ENCODE results near the gene ZIM2. TPM values are rescaled to one million over a fixed set of nuclear protein-coding genes. Genes with fewer than 3 reads are reported as not detected.
A peak's percentile ranks its signal among the peaks of the same experiment; 100 is the strongest.

The ZIM2 gene
- total RNA-seq, 2 donors from 2014 or later = not detected

- H3K9me3 Mint-ChIP-seq = peaks cover 13 to 39% of the 10 kb centered on the region in 2 donors
- H3K27ac Mint-ChIP-seq = no peak overlapping the region
- ATAC-seq = no peak
- H3K36me3 Mint-ChIP-seq = peaks cover 10 to 44% of the 10 kb centered on the region in 2 donors
- DNase-seq (ENCODE audit: low spot score in 2 of 2) = no peak
These were observed 12.8 kb downstream of the ZIM2 start for GRCh38 chr19:56827708-56828107.

GRCh38 chr19:56823956-56824355, 16.6 kb downstream of the ZIM2 start:
- Mint-ChIP-seq H3K27ac (no peak overlapping the region), H3K36me3 (peaks cover 21 to 56% of the 10 kb centered on the region in 2 donors), H3K9me3 (peaks cover 26 to 64% of the 10 kb centered on the region in 2 donors)
- ATAC-seq = no peak
- DNase-seq (ENCODE audit: low spot score in 2 of 2) = no peak

- Mint-ChIP-seq H3K27ac (no peak overlapping the region), H3K36me3 (peaks cover 27 to 60% of the 10 kb centered on the region in 2 donors), H3K9me3 (peaks cover 31 to 67% of the 10 kb centered on the region in 2 donors)
- no peak for DNase-seq (ENCODE audit: low spot score in 2 of 2)
- ATAC-seq = no peak
These were observed 17.1 kb downstream of the ZIM2 start for GRCh38 chr19:56823417-56823816.

GRCh38 chr19:56822755-56823154, 17.8 kb downstream of the ZIM2 start:
- DNase-seq (ENCODE audit: low spot score in 2 of 2) (no peak), ATAC-seq (no peak)
- no peak overlapping the region for H3K27ac Mint-ChIP-seq
- peaks cover 34 to 69% of the 10 kb centered on the region in 2 donors for H3K9me3 Mint-ChIP-seq
- peaks cover 33 to 62% of the 10 kb centered on the region in 2 donors for H3K36me3 Mint-ChIP-seq

- Mint-ChIP-seq H3K27ac (no peak overlapping the region), H3K9me3 (peaks cover 45 to 74% of the 10 kb centered on the region in 2 donors), H3K36me3 (peaks cover 44 to 67% of the 10 kb centered on the region in 2 donors)
- DNase-seq (ENCODE audit: low spot score in 2 of 2) (no peak), ATAC-seq (no peak)
These were observed 18.9 kb downstream of the ZIM2 start for GRCh38 chr19:56821675-56822074.

- H3K27ac Mint-ChIP-seq = no peak overlapping the region
- ATAC-seq = no peak
- no peak for DNase-seq (ENCODE audit: low spot score in 2 of 2)
- H3K9me3 Mint-ChIP-seq = peaks cover 49 to 74% of the 10 kb centered on the region in 2 donors
- H3K36me3 Mint-ChIP-seq = peaks cover 48 to 68% of the 10 kb centered on the region in 2 donors
These were observed 19.3 kb downstream of the ZIM2 start for GRCh38 chr19:56821209-56821608.

GRCh38 chr19:56819166-56819565, 21.4 kb downstream of the ZIM2 start:
- Mint-ChIP-seq H3K27ac (no peak overlapping the region), H3K9me3 (peaks cover 60 to 79% of the 10 kb centered on the region in 2 donors), H3K36me3 (peaks cover 65 to 73% of the 10 kb centered on the region in 2 donors)
- ATAC-seq (no peak), DNase-seq (ENCODE audit: low spot score in 2 of 2) (no peak)

- no peak for DNase-seq (ENCODE audit: low spot score in 2 of 2)
- no peak for ATAC-seq
- Mint-ChIP-seq H3K36me3 (peaks cover 51 to 53% of the 10 kb centered on the region in 2 donors), H3K9me3 (peaks cover 59 to 70% of the 10 kb centered on the region in 2 donors), H3K27ac (no peak overlapping the region)
These were observed 25.9 kb downstream of the ZIM2 start for GRCh38 chr19:56814656-56815055.

- H3K27ac Mint-ChIP-seq = no peak overlapping the region
- ATAC-seq (no peak), DNase-seq (ENCODE audit: low spot score in 2 of 2) (no peak)
- H3K36me3 Mint-ChIP-seq = peaks cover 42% of the 10 kb centered on the region in 2 donors
- peaks cover 57 to 64% of the 10 kb centered on the region in 2 donors for H3K9me3 Mint-ChIP-seq
These were observed 27.0 kb downstream of the ZIM2 start for GRCh38 chr19:56813531-56813930.

GRCh38 chr19:56811480-56811879, 29.0 kb downstream of the ZIM2 start:
- DNase-seq (ENCODE audit: low spot score in 2 of 2) = no peak
- peaks cover 31% of the 10 kb centered on the region in 2 donors for H3K36me3 Mint-ChIP-seq
- no peak for ATAC-seq
- H3K9me3 Mint-ChIP-seq = peaks cover 50 to 51% of the 10 kb centered on the region in 2 donors
- H3K27ac Mint-ChIP-seq = no peak overlapping the region

- Mint-ChIP-seq H3K27ac (no peak overlapping the region), H3K36me3 (peaks cover 28 to 33% of the 10 kb centered on the region in 2 donors), H3K9me3 (peaks cover 45 to 55% of the 10 kb centered on the region in 2 donors)
- DNase-seq (ENCODE audit: low spot score in 2 of 2) (no peak), ATAC-seq (no peak)
These were observed 30.3 kb downstream of the ZIM2 start for GRCh38 chr19:56810260-56810659.

- Mint-ChIP-seq H3K36me3 (peaks cover 14 to 28% of the 10 kb centered on the region in 2 donors), H3K9me3 (peaks cover 36 to 51% of the 10 kb centered on the region in 2 donors), H3K27ac (no peak overlapping the region)
- ATAC-seq (no peak), DNase-seq (ENCODE audit: low spot score in 2 of 2) (no peak)
These were observed 31.7 kb downstream of the ZIM2 start for GRCh38 chr19:56808717-56809392.

GRCh38 chr19:56806639-56807038, 33.9 kb downstream of the ZIM2 start:
- ATAC-seq = no peak
- Mint-ChIP-seq H3K36me3 (peaks cover 19 to 42% of the 10 kb centered on the region in 2 donors), H3K9me3 (peaks cover 26 to 55% of the 10 kb centered on the region in 2 donors), H3K27ac (no peak overlapping the region)
- no peak for DNase-seq (ENCODE audit: low spot score in 2 of 2)

- H3K9me3 Mint-ChIP-seq = peaks cover 28 to 60% of the 10 kb centered on the region in 2 donors
- DNase-seq (ENCODE audit: low spot score in 2 of 2) (no peak), ATAC-seq (no peak)
These were observed 62.2 kb downstream of the ZIM2 start for GRCh38 chr19:56778351-56778750.

GRCh38 chr19:56769650-56770049, 70.9 kb downstream of the ZIM2 start:
- peaks cover 12 to 33% of the 10 kb centered on the region in 2 donors for H3K36me3 Mint-ChIP-seq

More at GRCh38 chr19:56778351-56778750, 62.2 kb downstream of the ZIM2 start:
- Mint-ChIP-seq H3K36me3 (peaks cover 11 to 17% of the 10 kb centered on the region in 2 donors), H3K27ac (no peak overlapping the region)

GRCh38 chr19:56765137-56765536, 75.4 kb downstream of the ZIM2 start:
- ATAC-seq (no peak), DNase-seq (ENCODE audit: low spot score in 2 of 2) (peak in 1 of 2 donors; percentile 10)
- Mint-ChIP-seq H3K27ac (no peak overlapping the region), H3K36me3 (peaks cover 29 to 53% of the 10 kb centered on the region in 2 donors), H3K9me3 (peaks cover 28 to 41% of the 10 kb centered on the region in 2 donors)

More at GRCh38 chr19:56769650-56770049, 70.9 kb downstream of the ZIM2 start:
- ATAC-seq = no peak
- H3K27ac Mint-ChIP-seq = no peak overlapping the region
- no peak for DNase-seq (ENCODE audit: low spot score in 2 of 2)
- peaks cover 28 to 36% of the 10 kb centered on the region in 2 donors for H3K9me3 Mint-ChIP-seq

GRCh38 chr19:56764196-56764695, 76.3 kb downstream of the ZIM2 start:
- Mint-ChIP-seq H3K27ac (no peak overlapping the region), H3K9me3 (peaks cover 33 to 47% of the 10 kb centered on the region in 2 donors)
- ATAC-seq = no peak

More at GRCh38 chr19:56764196-56764695, 76.3 kb downstream of the ZIM2 start:
- DNase-seq (ENCODE audit: low spot score in 2 of 2) = no peak
- H3K36me3 Mint-ChIP-seq = peaks cover 35 to 60% of the 10 kb centered on the region in 2 donors

Measured in activated naive CD4-positive, alpha-beta T cell treated with anti-CD3 and anti-CD28 coated beads, Interleukin-2, amount 50 U/mL, for 72 hours (primary cell).